HepG2 (cell line): ENCODE data around the gene PCSK6. TPM values are rescaled to one million over a fixed set of nuclear protein-coding genes. Genes with fewer than 3 reads are reported as not detected.

Source experiments
- BCL6 ChIP-seq: IDR thresholded peaks from 2 replicates; pipeline ENCODE4 v1.6.1; 2016; ENCODE audit warnings: missing genetic modification reagents, missing compliant biosample characterization
- BRCA1 ChIP-seq: sonication (generic); formaldehyde crosslinking; IDR thresholded peaks from 2 replicates; pipeline ENCODE4 v1.4.0; 2020; ENCODE audit warnings: missing genetic modification reagents
- CENPX ChIP-seq: sonication (generic); formaldehyde crosslinking; IDR thresholded peaks from 2 replicates; pipeline ENCODE4 v1.9.0; 2021; ENCODE audit warnings: mild to moderate bottlenecking, missing genetic modification reagents, moderate library complexity
- GABPA ChIP-seq, 2 experiments: IDR thresholded peaks; 2 replicates each; pipeline ENCODE4 v1.6.1; 2011 to 2016; ENCODE audit warnings: low read depth in 2 of 2, low read length in 1 of 2, missing biosample characterization in 1 of 2, missing genetic modification characterization in 1 of 2
- MZF1 ChIP-seq: sonication (generic); formaldehyde crosslinking; IDR thresholded peaks from 2 replicates; pipeline ENCODE4 v1.8.1; 2023; ENCODE audit warnings: mild to moderate bottlenecking, missing genetic modification reagents, borderline replicate concordance
- NFATC3 ChIP-seq: sonication (generic); formaldehyde crosslinking; IDR thresholded peaks from 2 replicates; pipeline ENCODE4 v1.5.1; 2020; ENCODE audit warnings: mild to moderate bottlenecking, missing genetic modification reagents
- RBM22 ChIP-seq: fragments of 200-400 bp; formaldehyde crosslinking; optimal IDR thresholded peaks from 2 replicates; pipeline ENCODE3; 2017; ENCODE audit warnings: mild to moderate bottlenecking, low read length, moderate library complexity
- TRIM24 ChIP-seq: sonication (generic); formaldehyde crosslinking; IDR thresholded peaks from 2 replicates; pipeline ENCODE4 v1.8.0; 2022; ENCODE audit warnings: mild to moderate bottlenecking, missing genetic modification reagents
- ZBTB33 ChIP-seq: sonication (generic); formaldehyde crosslinking; IDR thresholded peaks from 2 replicates; pipeline ENCODE4 v1.4.0; 2020; ENCODE audit warnings: missing genetic modification reagents
- ZC3H4 ChIP-seq: sonication (generic); formaldehyde crosslinking; IDR thresholded peaks from 2 replicates; pipeline ENCODE4 v1.4.0; 2020; ENCODE audit warnings: missing genetic modification reagents, borderline replicate concordance
- ZNF350 ChIP-seq: sonication (generic); formaldehyde crosslinking; IDR thresholded peaks from 2 replicates; pipeline ENCODE4 v1.4.0; 2020; ENCODE audit warnings: mild to moderate bottlenecking, low read depth, missing genetic modification reagents, borderline replicate concordance
- polyA plus RNA-seq, 8 experiments: library from polyadenylated mRNA; depleted of rRNA in 3 of 8; stranded (reverse) in 7 of 8; unstranded in 1 of 8; fragments of >200 nt; fragmentation: Illumina TruSeq in 4 of 8; extraction: Trizol in 4 of 8; gene quantifications; 2 replicates each; pipeline versions ENCODE4 v1.2.1 to v1.2.3, GENCODE V29; 2011 to 2016; ENCODE audit warnings: low read depth in 4 of 8, missing spikeins in 1 of 8, mixed read lengths in 1 of 8; ENCODE audit not compliant: insufficient read depth in 1 of 8
- total RNA-seq, 5 experiments: library from RNA; depleted of rRNA; stranded (reverse); fragments of >200 nt; fragmentation: Illumina TruSeq; extraction: Trizol; gene quantifications; 2 replicates each; pipeline ENCODE4 v1.2.3, GENCODE V29; 2016; ENCODE audit warnings: low read depth in 1 of 5
- TF ChIP-seq, protein P1 (sequence below): sonication (generic); formaldehyde crosslinking; IDR thresholded peaks from 2 replicates; pipeline ENCODE4; 2020; ENCODE audit warnings: missing genetic modification reagents, mild to moderate bottlenecking, borderline replicate concordance
- TF ChIP-seq, protein P2 (sequence below): sonication (generic); formaldehyde crosslinking; IDR thresholded peaks from 2 replicates; pipeline ENCODE4 v1.5.1; 2020; ENCODE audit warnings: mild to moderate bottlenecking, missing genetic modification reagents, moderate library complexity
- TF ChIP-seq, protein P3 (sequence below): conservative IDR thresholded peaks from 2 replicates; pipeline ENCODE4 v1.6.1; 2018; ENCODE audit warnings: missing genetic modification reagents
- TF ChIP-seq, protein P4 (sequence below): sonication (generic); formaldehyde crosslinking; IDR thresholded peaks from 2 replicates; pipeline ENCODE4 v1.5.1; 2020; ENCODE audit warnings: mild to moderate bottlenecking, moderate library complexity, missing genetic modification reagents

The PCSK6 gene
- total and polyA plus RNA-seq, 2 of the 13 experiments (the other 11 are each of a cell fraction or from before 2014, with no cell fraction given): 56.5 to 155 TPM

- TF ChIP-seq, protein P1, sequence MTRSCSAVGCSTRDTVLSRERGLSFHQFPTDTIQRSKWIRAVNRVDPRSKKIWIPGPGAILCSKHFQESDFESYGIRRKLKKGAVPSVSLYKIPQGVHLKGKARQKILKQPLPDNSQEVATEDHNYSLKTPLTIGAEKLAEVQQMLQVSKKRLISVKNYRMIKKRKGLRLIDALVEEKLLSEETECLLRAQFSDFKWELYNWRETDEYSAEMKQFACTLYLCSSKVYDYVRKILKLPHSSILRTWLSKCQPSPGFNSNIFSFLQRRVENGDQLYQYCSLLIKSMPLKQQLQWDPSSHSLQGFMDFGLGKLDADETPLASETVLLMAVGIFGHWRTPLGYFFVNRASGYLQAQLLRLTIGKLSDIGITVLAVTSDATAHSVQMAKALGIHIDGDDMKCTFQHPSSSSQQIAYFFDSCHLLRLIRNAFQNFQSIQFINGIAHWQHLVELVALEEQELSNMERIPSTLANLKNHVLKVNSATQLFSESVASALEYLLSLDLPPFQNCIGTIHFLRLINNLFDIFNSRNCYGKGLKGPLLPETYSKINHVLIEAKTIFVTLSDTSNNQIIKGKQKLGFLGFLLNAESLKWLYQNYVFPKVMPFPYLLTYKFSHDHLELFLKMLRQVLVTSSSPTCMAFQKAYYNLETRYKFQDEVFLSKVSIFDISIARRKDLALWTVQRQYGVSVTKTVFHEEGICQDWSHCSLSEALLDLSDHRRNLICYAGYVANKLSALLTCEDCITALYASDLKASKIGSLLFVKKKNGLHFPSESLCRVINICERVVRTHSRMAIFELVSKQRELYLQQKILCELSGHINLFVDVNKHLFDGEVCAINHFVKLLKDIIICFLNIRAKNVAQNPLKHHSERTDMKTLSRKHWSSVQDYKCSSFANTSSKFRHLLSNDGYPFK (CRISPR knock-in tag): 0 out of 2 replicates have a peak, but pooled peaks have one; percentile 16
- TF ChIP-seq CENPX (no peak), NFATC3 (CRISPR knock-in tag) (no peak), BRCA1 (no peak), MZF1 (CRISPR knock-in tag) (no peak), ZC3H4 (CRISPR knock-in tag) (no peak), BCL6 (CRISPR knock-in tag) (no peak), ZBTB33 (CRISPR knock-in tag) (peak; percentile 41; the same call in 1 of the 2 replicates), RBM22 (peak; percentile 13), TRIM24 (no peak), GABPA (IDR thresholded peaks at IDR 0.05; ENCODE audit: low read depth, low read length) (no peak), GABPA (CRISPR knock-in tag; IDR thresholded peaks at IDR 0.05; ENCODE audit: low read depth) (no peak), ZNF350 (no peak)
- TF ChIP-seq, protein P2, sequence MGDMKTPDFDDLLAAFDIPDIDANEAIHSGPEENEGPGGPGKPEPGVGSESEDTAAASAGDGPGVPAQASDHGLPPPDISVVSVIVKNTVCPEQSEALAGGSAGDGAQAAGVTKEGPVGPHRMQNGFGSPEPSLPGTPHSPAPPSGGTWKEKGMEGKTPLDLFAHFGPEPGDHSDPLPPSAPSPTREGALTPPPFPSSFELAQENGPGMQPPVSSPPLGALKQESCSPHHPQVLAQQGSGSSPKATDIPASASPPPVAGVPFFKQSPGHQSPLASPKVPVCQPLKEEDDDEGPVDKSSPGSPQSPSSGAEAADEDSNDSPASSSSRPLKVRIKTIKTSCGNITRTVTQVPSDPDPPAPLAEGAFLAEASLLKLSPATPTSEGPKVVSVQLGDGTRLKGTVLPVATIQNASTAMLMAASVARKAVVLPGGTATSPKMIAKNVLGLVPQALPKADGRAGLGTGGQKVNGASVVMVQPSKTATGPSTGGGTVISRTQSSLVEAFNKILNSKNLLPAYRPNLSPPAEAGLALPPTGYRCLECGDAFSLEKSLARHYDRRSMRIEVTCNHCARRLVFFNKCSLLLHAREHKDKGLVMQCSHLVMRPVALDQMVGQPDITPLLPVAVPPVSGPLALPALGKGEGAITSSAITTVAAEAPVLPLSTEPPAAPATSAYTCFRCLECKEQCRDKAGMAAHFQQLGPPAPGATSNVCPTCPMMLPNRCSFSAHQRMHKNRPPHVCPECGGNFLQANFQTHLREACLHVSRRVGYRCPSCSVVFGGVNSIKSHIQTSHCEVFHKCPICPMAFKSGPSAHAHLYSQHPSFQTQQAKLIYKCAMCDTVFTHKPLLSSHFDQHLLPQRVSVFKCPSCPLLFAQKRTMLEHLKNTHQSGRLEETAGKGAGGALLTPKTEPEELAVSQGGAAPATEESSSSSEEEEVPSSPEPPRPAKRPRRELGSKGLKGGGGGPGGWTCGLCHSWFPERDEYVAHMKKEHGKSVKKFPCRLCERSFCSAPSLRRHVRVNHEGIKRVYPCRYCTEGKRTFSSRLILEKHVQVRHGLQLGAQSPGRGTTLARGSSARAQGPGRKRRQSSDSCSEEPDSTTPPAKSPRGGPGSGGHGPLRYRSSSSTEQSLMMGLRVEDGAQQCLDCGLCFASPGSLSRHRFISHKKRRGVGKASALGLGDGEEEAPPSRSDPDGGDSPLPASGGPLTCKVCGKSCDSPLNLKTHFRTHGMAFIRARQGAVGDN: peak; percentile 55; the same call in 1 of the 2 replicates
- TF ChIP-seq, protein P3, sequence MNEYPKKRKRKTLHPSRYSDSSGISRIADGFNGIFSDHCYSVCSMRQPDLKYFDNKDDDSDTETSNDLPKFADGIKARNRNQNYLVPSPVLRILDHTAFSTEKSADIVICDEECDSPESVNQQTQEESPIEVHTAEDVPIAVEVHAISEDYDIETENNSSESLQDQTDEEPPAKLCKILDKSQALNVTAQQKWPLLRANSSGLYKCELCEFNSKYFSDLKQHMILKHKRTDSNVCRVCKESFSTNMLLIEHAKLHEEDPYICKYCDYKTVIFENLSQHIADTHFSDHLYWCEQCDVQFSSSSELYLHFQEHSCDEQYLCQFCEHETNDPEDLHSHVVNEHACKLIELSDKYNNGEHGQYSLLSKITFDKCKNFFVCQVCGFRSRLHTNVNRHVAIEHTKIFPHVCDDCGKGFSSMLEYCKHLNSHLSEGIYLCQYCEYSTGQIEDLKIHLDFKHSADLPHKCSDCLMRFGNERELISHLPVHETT: no peak
- TF ChIP-seq, protein P4, sequence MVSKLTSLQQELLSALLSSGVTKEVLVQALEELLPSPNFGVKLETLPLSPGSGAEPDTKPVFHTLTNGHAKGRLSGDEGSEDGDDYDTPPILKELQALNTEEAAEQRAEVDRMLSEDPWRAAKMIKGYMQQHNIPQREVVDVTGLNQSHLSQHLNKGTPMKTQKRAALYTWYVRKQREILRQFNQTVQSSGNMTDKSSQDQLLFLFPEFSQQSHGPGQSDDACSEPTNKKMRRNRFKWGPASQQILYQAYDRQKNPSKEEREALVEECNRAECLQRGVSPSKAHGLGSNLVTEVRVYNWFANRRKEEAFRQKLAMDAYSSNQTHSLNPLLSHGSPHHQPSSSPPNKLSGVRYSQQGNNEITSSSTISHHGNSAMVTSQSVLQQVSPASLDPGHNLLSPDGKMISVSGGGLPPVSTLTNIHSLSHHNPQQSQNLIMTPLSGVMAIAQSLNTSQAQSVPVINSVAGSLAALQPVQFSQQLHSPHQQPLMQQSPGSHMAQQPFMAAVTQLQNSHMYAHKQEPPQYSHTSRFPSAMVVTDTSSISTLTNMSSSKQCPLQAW: no peak
Measured at GRCh38 chr15:101437209-101437608, 52.3 kb downstream of the PCSK6 start (continued).
